ENCODE data around the gene TNIP3.

Gene TNIP3

DNA sequence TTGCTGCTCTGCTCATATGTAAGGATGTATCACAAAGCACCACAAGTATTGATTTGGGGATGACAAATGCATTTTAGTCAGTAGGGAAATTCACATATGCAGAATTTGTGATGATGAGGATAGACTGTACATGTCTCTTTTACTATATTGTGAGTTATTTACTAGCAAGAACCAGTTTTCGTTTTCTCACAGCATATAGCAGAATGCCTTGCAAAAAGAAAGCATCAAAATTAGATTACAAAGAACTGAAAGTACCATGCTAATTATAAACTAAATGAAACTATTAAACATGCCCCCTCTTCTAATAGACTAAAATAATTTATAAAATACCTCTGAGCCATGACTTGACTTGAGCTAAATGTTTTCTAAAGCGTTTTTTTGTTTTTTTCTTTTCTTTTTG is 20.1 kb downstream of the TNIP3 start:
- H2AK5ac ChIP-seq (ENCODE audit: low read length): no peak overlapping the region

DNA sequence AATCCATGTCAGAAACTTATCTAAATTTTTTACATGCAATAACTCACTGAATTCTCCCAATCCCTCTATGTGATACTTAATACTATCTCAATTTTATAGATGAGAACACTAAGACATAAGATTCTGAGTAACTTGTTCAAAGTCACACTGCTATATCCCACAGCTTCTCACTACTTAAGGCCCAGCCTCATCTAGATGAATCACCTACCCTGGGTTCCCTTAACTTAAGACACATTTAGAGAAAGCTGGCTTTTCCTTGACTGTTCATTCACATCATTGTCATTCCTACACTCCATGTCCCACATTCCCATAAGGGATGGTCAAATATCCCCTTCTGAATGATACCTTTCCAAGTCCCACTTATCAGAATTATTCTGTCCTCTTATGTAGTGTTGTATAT is 21.0 kb downstream of the TNIP3 start:
- Histone ChIP-seq H2BK5ac (ENCODE audit: low read depth, low read length, poor library complexity) (no peak overlapping the region), H3K4ac (ENCODE audit: low read depth, low read length) (no peak overlapping the region), H3K79me1 (ENCODE audit: low read length) (no peaks in the 10 kb centered on the region), H3K9me3 (ENCODE audit: insufficient read depth, low read depth, low read length) (no peaks in the 10 kb centered on the region), H4K91ac (ENCODE audit: low read depth, low read length) (no peak overlapping the region), H3K9ac (ENCODE audit: low read length) (no peak overlapping the region), H3K23ac (ENCODE audit: low read length) (no peak overlapping the region), H2BK12ac (ENCODE audit: low read length) (no peak overlapping the region), H3K27ac (ENCODE audit: low read depth, low read length) (no peak overlapping the region), H3K4me3 (ENCODE audit: low read depth, low read length) (no peak overlapping the region), H3K27me3 (ENCODE audit: insufficient read depth, low read length) (no peaks in the 10 kb centered on the region), H4K12ac (ENCODE audit: low read depth, low read length) (no peak overlapping the region), H2BK120ac (ENCODE audit: insufficient read depth, low read length, poor library complexity) (no peak overlapping the region), H3K14ac (ENCODE audit: low read length) (no peak overlapping the region), H3K18ac (ENCODE audit: low read length) (no peak overlapping the region), H2AFZ (ENCODE audit: insufficient read depth, low read length, poor library complexity) (no peak overlapping the region), H3K4me1 (ENCODE audit: control insufficient read depth in 1 of 2, insufficient read depth in 2 of 2, low read length in 2 of 2) (no peaks in the 10 kb centered on the region), H3K79me2 (ENCODE audit: control insufficient read depth, insufficient read depth, low read length, poor library complexity) (no peaks in the 10 kb centered on the region), H4K8ac (ENCODE audit: low read depth, low read length) (no peak overlapping the region), H3K4me2 (ENCODE audit: low read length) (no peak overlapping the region), H2AK5ac (ENCODE audit: low read length) (no peak overlapping the region), H3K36me3 (ENCODE audit: control insufficient read depth in 1 of 2, insufficient read depth in 2 of 2, low read length in 2 of 2) (no peaks in the 10 kb centered on the region)
- no peak for DNase-seq

More for the DNA sequence above, 20.1 kb downstream of the TNIP3 start:
- Histone ChIP-seq H4K91ac (ENCODE audit: low read depth, low read length) (no peak overlapping the region), H3K36me3 (ENCODE audit: control insufficient read depth in 1 of 2, insufficient read depth in 2 of 2, low read length in 2 of 2) (no peaks in the 10 kb centered on the region), H3K4ac (ENCODE audit: low read depth, low read length) (no peak overlapping the region), H3K18ac (ENCODE audit: low read length) (no peak overlapping the region), H3K4me2 (ENCODE audit: low read length) (no peak overlapping the region), H3K4me1 (ENCODE audit: control insufficient read depth in 1 of 2, insufficient read depth in 2 of 2, low read length in 2 of 2) (no peaks in the 10 kb centered on the region), H3K79me2 (ENCODE audit: control insufficient read depth, insufficient read depth, low read length, poor library complexity) (no peaks in the 10 kb centered on the region), H2BK5ac (ENCODE audit: low read depth, low read length, poor library complexity) (no peak overlapping the region), H3K23ac (ENCODE audit: low read length) (no peak overlapping the region), H3K27ac (ENCODE audit: low read depth, low read length) (no peak overlapping the region), H3K14ac (ENCODE audit: low read length) (no peak overlapping the region), H3K4me3 (ENCODE audit: low read depth, low read length) (no peak overlapping the region), H2BK12ac (ENCODE audit: low read length) (no peak overlapping the region), H3K27me3 (ENCODE audit: insufficient read depth, low read length) (no peaks in the 10 kb centered on the region), H3K9me3 (ENCODE audit: insufficient read depth, low read depth, low read length) (no peaks in the 10 kb centered on the region), H2BK120ac (ENCODE audit: insufficient read depth, low read length, poor library complexity) (no peak overlapping the region), H4K8ac (ENCODE audit: low read depth, low read length) (no peak overlapping the region), H3K9ac (ENCODE audit: low read length) (no peak overlapping the region), H3K79me1 (ENCODE audit: low read length) (no peaks in the 10 kb centered on the region), H4K12ac (ENCODE audit: low read depth, low read length) (no peak overlapping the region), H2AFZ (ENCODE audit: insufficient read depth, low read length, poor library complexity) (no peak overlapping the region)
- no CpG with 5 or more reads among the region's 2 CpGs for WGBS (ENCODE audit: extremely low coverage, insufficient coverage, insufficient read length)
- DNase-seq: no peak

DNA sequence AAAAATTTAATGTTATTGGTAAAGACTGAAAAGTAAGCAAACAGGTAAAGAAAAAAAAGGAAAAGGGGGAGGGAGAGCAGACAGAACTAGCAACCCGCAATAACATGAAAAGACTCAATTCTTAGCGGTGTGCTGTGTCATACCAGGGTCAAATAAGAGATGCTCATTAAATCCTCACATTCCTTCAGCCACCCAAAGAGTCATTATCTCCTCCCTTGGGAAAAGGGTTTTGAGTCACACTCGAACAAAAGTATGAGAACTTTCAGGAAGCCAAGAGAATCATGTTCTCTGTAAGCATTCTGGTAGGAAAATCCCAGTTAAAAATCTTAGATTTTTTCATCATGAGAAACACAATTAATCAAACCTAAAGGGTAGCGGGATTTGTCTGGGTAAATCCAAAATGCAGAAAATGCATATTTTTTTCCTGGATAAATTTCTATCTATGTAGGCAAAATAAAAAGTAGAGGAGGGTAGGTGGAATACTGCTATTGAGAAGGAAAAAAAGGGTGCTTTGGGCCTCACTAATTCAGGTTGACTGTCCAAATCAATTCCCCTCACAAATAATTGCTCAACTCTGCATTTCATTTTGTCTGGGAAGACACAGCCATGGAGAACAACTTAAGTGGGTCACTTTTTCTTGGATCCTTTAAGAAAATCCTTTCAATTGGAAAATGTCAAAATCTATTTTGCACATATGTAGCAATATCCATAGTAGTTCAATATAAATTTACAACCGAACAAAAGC is 23.2 kb downstream of the TNIP3 start:
- H3K9ac ChIP-seq (ENCODE audit: low read length): no peak overlapping the region
- DNase-seq: no peak
- H3K14ac ChIP-seq (ENCODE audit: low read length): no peak overlapping the region
- H4K91ac ChIP-seq (ENCODE audit: low read depth, low read length): no peak overlapping the region
- no peak overlapping the region for H2BK12ac ChIP-seq (ENCODE audit: low read length)
- no peak overlapping the region for H3K4ac ChIP-seq (ENCODE audit: low read depth, low read length)
- H3K36me3 ChIP-seq (ENCODE audit: control insufficient read depth in 1 of 2, insufficient read depth in 2 of 2, low read length in 2 of 2): no peaks in the 10 kb centered on the region
- no peak overlapping the region for H3K23ac ChIP-seq (ENCODE audit: low read length)
- no peak overlapping the region for H3K4me3 ChIP-seq (ENCODE audit: low read depth, low read length)
- WGBS (ENCODE audit: extremely low coverage, insufficient coverage, insufficient read length): no CpG with 5 or more reads among the region's 5 CpGs
- no peak overlapping the region for H3K18ac ChIP-seq (ENCODE audit: low read length)
- no peak overlapping the region for H3K4me2 ChIP-seq (ENCODE audit: low read length)
- H2BK5ac ChIP-seq (ENCODE audit: low read depth, low read length, poor library complexity): no peak overlapping the region
- H4K8ac ChIP-seq (ENCODE audit: low read depth, low read length): no peak overlapping the region
- H3K4me1 ChIP-seq (ENCODE audit: control insufficient read depth in 1 of 2, insufficient read depth in 2 of 2, low read length in 2 of 2): no peaks in the 10 kb centered on the region
- H2AK5ac ChIP-seq (ENCODE audit: low read length): no peak overlapping the region
- no peaks in the 10 kb centered on the region for H3K27me3 ChIP-seq (ENCODE audit: insufficient read depth, low read length)
- no peak overlapping the region for H3K27ac ChIP-seq (ENCODE audit: low read depth, low read length)
- no peaks in the 10 kb centered on the region for H3K79me1 ChIP-seq (ENCODE audit: low read length)
- no peaks in the 10 kb centered on the region for H3K9me3 ChIP-seq (ENCODE audit: insufficient read depth, low read depth, low read length)
- H3K79me2 ChIP-seq (ENCODE audit: control insufficient read depth, insufficient read depth, low read length, poor library complexity): no peaks in the 10 kb centered on the region
- H2BK120ac ChIP-seq (ENCODE audit: insufficient read depth, low read length, poor library complexity): no peak overlapping the region
- H2AFZ ChIP-seq (ENCODE audit: insufficient read depth, low read length, poor library complexity): no peak overlapping the region
- H4K12ac ChIP-seq (ENCODE audit: low read depth, low read length): no peak overlapping the region

DNA sequence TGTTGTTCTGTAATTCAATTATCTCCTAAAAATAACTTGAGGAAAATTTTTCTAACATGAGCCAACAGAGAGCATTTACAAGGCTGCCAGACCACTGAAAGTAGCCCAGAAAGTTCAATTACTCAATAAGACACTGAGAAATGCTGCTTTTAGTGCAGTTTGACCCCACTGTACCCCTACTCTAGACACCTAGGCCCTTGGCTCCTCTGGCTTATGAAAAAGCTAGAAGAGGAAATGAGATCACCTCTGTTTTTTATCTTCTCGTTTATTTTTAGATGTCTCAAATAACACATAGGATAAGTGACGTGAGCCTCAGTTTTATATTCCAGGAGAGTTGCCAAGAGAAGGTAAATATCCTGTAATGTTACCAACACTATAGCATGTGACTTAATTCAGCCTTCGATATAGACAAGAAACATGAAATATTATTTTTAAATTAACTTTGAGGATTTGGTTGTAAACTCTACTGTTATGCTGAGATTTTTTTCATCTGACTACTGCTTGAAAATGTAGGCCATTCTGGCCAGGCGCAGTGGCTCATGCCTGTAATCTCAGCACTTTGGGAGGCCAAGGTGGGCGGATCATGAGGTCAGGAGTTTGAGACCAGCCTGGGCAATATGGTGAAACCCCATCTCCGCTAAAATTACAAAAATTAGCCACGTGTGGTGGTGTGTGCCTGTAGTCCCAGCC is 24.4 kb downstream of the TNIP3 start:
- Histone ChIP-seq H4K91ac (ENCODE audit: low read depth, low read length) (no peak overlapping the region), H3K79me1 (ENCODE audit: low read length) (no peaks in the 10 kb centered on the region), H2AK5ac (ENCODE audit: low read length) (no peak overlapping the region), H3K18ac (ENCODE audit: low read length) (no peak overlapping the region), H3K23ac (ENCODE audit: low read length) (no peak overlapping the region), H3K4me2 (ENCODE audit: low read length) (no peak overlapping the region), H3K14ac (ENCODE audit: low read length) (no peak overlapping the region), H3K9ac (ENCODE audit: low read length) (no peak overlapping the region), H2BK12ac (ENCODE audit: low read length) (no peak overlapping the region), H3K4ac (ENCODE audit: low read depth, low read length) (no peak overlapping the region), H4K8ac (ENCODE audit: low read depth, low read length) (no peak overlapping the region), H3K27me3 (ENCODE audit: insufficient read depth, low read length) (no peaks in the 10 kb centered on the region), H3K4me1 (ENCODE audit: control insufficient read depth in 1 of 2, insufficient read depth in 2 of 2, low read length in 2 of 2) (no peaks in the 10 kb centered on the region), H2AFZ (ENCODE audit: insufficient read depth, low read length, poor library complexity) (no peak overlapping the region), H3K36me3 (ENCODE audit: control insufficient read depth in 1 of 2, insufficient read depth in 2 of 2, low read length in 2 of 2) (no peaks in the 10 kb centered on the region), H3K9me3 (ENCODE audit: insufficient read depth, low read depth, low read length) (no peaks in the 10 kb centered on the region), H2BK5ac (ENCODE audit: low read depth, low read length, poor library complexity) (no peak overlapping the region), H3K4me3 (ENCODE audit: low read depth, low read length) (no peak overlapping the region), H4K12ac (ENCODE audit: low read depth, low read length) (no peak overlapping the region), H3K27ac (ENCODE audit: low read depth, low read length) (no peak overlapping the region), H3K79me2 (ENCODE audit: control insufficient read depth, insufficient read depth, low read length, poor library complexity) (no peaks in the 10 kb centered on the region), H2BK120ac (ENCODE audit: insufficient read depth, low read length, poor library complexity) (no peak overlapping the region)
- no CpG with 5 or more reads among the region's 7 CpGs for WGBS (ENCODE audit: extremely low coverage, insufficient coverage, insufficient read length)
- no peak for DNase-seq
